GM19395 (cell line): ENCODE results near the gene CORO1C.
"Not testable (repeated sequence)": the region's sequence is repeated elsewhere in the genome, so short reads cannot be mapped to it uniquely, and the experiment has no call there.

Experiments used
- ATAC-seq: cut with Tn5 transposase; IDR thresholded peaks from one replicate; pipeline ENCODE4 v1.9.1; 2021; ENCODE audit warnings: mild to moderate bottlenecking, moderate library complexity; ENCODE audit not compliant: unreplicated experiment

CORO1C gene

DNA sequence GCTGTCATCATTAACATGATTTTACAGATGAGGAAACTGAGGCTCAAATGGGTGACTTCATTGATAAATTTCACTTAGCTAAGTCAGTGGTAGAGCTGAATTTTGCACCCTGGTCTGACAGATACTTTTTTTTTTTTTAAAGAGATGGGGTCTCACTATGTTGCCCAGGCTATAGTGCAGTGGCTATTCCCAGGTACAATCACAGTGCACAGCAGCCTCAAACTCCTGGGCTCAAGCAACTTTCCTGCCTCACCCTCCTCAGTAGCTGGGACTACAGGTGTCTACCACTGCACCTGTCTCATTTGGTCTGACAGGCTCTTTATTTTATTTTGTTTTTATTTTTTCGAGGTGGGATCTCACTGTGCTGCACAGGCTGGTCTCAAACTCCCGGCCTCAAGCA, 24.2 kb upstream of the CORO1C start:
- ATAC-seq = no peak

DNA sequence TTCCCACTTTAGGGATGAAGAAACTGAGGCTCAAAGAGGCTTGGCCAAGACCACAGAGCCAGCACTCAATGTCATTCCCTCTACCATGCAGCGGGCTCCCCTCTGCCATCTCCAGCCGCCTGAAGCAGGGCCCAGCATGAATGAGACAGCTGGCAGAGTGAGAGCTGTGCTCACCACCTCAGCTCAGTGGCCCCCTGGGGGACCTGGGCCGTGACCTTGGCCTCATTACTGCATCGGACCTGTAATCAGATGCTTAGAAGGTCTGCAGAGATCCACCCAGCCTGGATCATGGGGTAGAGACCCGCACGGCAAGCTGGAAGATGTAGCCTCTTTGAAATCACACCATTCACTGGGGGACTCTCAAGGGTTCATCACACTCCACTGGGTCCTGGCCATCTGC, 22.7 kb upstream of the CORO1C start:
- ATAC-seq = no peak

DNA sequence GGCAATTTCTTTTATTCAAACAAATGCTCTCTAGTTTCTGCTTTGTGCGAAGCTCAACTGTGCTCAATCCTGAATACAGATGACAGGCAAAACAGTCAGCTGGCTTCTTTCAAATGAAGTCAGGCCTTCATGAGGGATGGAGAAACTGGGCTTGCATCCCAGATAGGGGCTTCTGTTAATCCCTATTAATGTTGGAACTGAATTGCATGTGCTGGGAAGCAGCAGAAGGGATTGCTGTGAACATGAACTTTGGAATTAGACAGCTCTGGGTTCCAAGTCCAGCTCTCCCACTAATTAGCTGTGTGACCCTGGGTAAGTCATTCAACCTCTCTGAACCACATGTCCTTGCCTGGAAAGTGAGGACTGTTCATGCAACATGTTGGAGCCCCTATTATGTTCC, 21.1 kb upstream of the CORO1C start:
- ATAC-seq = no peak

DNA sequence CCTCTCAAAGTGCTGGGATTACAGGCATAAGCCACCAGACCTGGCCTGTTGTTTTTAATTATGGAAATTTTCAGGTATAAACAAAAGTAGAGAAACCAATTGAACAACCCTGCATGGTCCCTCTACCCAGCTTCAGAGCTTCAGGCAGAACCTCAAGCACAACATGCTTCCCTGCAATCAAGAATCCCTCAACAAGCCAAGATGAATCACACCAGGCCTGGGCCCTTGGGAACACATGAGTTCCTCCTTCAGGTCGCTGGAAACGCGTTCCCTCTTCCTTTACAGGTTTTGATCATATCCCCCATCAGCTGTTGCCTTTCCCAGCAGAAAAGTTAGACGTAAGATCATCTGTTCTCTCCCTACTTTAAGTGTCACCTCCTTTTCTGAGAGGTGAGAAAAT, 20.5 kb upstream of the CORO1C start:
- ATAC-seq = no peak

DNA sequence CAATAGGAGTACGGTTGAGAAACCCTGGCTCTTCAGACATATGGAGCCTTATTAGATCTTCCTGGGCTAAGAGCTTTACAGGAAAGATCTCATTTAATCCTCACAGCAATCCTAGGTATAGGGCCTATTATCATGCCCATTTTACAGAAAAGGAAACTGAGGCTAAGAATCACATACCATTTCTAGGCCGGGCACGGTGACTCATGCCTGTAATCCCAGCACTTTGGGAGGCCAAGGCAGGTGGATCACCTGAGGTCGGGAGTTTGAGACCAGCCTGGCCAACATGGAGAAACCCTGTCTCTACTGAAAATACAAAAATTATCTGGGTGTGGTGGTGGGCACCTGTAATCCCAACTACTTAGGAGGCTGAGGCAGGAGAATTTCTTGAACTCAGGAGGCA, 19.7 kb upstream of the CORO1C start:
- ATAC-seq = not testable (repeated sequence)

DNA sequence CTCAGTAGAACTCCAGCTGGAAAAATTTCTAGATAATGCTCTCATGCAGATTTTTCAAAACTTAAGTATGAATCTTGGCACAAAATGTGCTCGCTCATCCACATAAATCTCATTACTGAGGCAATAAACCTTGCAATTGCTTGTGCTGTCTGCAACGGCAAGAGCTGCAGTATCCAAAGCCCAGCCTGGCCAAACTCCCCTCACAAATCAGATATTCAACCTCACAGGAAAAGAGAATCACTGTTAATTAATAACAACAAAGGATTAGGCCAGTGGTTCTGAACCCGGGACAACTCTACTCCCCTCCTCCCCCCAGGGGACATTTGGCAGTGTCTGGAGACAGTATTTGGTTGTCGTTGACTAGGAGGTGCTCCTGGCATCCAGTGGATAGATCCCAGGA, 19.2 kb upstream of the CORO1C start:
- no peak for ATAC-seq

DNA sequence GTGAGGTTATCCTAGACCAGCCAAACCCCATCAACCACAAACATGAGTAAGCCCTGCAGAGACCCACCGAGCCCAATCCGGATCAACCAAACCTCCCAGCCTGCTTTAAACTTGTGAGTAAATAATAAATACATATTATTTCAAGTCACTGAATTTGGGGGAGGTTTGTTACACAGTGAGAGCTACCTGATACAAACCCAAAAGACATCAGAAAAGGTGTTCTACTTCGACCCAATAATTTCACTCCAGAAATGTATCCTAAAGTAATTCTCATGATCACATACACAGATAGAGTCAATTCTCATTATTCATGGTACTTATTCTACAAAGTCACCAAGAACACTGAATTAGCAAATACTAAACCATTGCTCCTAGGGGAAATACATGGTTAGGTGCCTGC, 16.2 kb upstream of the CORO1C start:
- ATAC-seq = no peak

DNA sequence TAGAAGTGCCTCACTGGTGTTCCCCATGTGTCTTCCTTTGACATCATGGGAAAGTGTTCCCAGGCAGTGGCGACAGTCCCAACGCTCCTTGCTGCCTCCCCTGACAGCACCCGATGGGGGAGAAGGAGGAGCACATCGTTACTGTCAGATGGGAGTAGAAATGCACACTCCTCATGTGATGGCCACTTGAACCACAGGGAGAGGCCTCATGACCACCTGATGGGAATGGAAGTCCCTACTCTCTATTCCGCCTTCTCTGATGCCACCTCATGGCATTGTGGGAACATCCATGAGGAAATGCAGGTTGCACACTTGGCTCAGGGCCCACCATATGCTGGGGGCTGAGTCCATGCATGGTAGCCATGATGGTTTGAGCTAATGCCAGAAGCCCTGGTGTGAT, 14.3 kb upstream of the CORO1C start:
- no peak for ATAC-seq

DNA sequence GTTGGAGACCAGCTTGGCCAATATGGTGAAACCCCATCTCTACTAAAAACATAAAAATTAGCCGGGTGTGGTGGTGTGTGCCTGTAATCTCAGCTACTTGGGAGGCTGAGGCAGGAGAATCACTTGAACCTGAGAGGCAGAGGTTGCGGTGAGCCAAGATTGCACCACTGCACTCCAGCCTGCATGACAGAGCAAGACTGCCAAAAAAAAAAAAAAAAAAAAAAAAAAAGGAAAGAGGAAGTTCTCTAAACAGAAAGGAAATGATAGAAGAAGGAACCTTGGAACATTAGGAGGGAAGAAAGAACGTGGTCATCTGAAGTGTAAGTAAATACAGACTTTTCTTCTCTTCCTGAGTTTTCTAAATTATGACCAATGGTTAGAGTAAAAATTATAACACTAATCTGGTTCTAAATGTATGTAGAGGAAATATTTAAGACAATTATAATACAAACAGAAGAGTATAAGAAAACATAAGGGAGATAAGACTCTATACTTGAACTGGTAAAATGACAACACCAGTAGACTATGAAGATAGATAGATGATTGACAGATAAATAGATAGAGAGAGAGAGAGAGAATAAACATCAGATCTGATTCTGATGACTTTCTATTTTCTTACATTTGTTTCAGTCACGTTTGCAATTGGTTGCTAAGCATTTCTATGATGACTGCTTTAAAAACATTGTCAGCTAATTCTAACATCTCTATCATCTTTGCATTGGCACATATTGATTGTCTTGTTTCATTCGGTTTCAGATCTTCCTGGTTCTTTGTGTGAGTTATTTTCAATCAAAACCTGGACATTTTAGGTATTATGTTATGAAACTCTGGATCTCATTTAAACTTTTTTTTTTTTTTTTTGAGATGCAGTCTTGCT, 12.9 kb upstream of the CORO1C start:
- no peak for ATAC-seq

DNA sequence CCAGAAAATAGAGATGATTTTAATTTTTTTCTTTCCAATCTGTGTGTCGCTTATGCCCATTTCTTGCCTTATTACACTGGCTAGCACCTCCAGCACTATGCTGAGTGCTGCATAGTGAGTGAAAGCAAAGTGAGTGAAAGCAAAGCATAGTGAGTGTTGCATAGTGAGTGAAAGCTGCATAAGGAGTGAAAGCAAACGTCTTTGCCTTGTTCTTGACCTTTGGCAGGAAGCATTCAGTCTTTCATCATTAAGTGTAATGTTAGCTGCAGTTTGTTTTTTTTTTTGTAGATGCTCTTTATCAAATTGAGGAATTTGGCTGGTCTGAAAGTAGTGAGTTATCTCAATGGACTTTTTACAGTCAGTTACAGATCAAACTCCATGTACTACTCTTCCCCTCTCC, 6.9 kb upstream of the CORO1C start:
- ATAC-seq = no peak

DNA sequence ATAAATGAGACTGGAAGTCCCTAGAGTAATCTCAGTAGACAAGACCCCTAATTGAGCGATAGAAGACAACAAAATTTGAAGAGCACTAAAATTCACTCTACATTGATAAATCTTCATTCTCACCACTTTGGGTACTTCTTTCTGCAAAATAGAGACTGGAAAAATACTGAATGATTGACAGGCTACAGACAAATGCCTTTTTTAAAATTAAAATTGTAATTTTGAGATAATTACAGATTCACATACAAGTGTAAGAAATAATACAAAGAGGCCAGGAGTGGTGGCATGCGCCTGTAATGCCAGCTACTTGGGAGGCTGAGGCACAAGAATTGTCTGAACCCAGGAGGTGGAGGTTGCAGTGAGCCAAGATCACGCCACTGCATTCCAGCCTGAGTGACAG, 4.5 kb upstream of the CORO1C start:
- ATAC-seq = no peak

DNA sequence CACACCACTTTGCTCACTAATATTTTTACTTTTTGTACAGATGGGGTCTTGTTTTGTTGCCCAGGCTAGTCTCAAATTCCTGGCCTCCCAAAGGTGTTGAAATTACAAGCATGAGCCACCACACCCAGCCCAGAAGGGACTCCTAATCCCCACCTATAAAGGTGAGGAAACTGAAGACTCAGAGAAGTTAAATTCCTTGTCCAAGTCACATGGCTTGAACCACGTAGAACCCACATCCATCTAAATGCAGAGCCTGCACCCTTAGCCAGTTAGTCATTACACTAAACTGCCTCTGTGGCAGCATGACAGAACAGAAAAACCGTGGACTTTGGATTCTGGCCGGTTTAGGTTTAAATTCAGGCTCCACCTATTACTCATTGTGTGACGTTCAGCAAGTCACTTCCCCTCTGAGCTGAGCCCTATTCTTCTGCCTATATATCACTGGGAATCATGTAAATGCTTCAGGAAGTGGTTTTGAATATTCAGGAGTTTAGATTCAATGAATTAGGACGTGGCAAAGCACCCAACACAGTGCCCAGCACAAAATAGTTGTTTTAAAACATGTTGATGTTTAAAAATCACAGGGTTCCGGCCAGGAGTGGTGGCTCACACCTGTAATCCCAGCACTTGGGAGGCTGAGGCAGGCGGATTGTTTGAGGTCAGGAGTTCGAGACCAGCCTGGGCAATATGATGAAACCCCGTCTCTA, 3.0 kb upstream of the CORO1C start:
- ATAC-seq = no peak

DNA sequence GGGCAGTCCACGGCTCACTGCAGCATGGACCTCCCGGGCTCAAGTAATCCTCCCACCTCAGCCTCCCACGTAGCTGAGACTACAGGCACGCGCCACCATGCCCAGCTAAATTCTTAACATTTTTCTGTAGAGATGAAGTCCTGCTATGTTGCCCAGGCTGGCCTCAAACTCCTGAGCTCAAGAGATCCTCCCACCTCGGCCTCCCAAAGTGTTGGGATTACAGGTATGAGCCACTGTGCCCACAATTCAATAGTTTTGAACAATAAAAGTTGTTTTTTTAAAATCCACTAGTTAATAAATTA, 1.9 kb upstream of the CORO1C start:
- not testable (repeated sequence) for ATAC-seq

DNA sequence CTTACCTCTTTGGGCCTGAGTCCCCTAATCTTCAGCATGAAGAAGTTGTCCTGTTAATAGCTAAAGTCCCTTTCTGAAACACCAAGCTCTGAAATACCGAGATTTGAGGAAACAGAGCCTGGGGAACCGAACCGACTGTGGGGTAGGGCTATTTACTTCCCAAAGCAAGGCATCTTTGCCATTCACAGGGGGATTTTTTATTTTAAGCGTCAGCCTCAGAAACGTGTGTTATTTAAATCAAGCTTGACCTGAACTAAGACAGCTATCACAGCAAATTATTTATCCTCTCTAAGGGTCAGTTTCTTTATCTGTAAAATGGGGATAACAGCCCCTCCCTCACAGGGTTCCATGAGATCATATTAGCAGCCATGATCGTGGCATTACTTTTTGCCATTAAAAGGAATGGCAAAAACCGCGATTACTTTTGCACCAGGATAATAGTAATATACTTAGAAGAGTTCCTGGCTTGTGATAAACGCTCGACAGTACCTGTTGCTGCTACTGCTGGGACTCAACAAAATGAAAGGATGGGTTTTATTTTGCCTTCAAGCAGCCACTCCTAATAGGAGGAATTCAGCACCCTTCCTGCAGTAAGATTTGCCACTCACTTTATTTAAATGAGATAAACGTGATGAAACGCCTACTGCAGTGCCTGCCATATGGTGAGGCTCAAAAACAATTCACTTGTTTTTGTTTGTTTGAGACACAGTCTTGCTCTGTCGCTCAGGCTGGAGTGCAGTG, 1.3 kb upstream of the CORO1C start:
- no peak for ATAC-seq

DNA sequence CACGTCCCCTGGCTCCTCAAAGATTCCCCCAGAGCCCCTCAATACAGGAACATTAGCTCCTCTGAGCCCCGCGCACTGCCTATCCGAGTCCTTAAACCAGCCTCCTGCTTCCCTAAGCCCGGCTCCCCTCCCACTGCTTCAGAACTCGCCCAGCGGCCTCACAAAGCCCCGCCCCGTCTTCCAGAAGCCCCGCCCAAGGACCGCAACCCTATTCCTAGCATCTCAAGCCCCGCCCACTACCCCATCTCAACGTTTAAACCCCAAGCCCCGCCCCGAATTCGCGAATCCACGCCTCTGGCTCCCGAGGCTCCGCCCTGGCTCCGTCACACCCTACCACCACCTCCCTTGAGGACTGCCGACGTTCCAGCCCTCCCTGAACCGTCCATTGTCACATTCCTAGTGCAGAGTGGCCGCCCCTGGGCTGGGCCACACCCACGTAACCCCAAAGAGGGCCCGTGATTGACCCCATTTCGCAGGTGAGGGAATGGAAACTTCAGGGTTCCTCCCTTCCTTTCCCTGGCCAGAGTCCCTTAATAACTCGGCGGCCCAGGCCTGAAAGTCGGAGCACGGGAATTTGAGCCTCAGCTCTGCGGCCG, 646 bp upstream of the CORO1C start:
- peak; percentile 65 for ATAC-seq

DNA sequence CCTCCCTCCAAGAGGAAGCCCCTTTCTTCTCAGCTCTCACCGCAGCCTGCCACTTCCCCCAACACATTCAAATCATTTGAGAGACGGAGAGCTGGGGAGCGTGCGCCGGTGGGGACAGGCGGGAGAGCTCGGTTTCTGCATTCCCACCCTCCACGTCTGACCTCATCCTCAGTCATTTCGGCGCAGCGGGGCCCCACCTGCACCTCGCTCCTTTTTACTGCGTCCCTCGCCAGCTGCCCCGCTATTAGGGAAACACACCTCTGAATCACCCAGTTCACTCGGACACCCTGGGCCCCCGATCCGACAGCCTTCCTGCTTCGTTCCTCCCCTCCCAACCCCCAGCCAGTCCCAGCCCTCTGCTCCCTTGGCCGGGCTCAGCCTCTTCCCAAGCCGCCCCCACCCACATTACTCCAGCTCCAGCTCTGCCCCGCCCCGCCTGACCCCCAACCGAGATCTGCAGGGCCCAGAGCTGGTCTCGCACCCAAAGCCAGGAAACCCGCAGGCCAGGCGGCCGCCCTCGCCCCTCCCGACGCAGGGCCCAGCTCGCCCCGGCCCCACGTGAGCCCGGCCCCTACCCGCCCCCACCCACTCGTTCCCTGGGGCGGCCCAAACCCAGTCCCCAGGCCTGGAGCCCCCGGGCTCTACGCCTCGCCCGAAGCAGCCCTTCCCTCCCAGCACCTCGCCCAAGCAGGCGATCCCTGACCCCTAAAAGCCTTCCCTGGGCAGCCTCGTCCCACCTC, 783 bp downstream of the CORO1C start:
- peak; percentile 19 for ATAC-seq

DNA sequence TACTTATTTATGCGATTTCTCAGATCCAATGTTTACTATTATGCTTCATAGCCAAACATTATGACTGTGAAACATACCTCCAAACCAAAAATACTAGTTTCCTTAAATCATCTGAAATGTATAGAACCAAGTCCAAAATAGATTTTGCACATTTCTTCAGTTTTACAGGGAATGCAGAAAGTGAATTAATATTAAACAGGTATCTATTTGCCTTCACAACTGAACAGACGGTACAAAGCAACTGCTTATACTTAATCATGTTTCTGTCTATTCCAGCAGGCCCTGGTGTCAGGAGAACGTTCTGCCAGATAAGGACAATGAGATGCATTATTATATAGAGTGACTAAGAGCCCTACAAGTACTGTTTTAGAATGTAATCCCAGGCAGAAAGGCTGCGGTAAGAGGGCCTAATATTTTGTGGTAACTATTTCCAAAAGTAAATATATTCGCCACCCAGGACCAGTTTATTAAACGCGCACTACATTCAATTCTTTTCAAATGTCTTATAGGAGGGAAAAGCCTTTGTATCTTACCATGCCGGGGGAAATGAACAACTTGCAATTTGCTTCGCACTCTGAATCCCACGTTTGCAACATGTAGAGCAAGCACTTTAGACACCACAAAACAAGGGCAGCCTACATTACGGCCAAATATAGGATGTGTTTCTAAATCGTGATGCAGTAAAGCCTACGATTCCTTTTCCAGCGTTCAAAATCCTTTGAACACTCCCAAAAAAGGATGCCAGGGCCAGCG, 1.5 kb downstream of the CORO1C start:
- no peak for ATAC-seq

DNA sequence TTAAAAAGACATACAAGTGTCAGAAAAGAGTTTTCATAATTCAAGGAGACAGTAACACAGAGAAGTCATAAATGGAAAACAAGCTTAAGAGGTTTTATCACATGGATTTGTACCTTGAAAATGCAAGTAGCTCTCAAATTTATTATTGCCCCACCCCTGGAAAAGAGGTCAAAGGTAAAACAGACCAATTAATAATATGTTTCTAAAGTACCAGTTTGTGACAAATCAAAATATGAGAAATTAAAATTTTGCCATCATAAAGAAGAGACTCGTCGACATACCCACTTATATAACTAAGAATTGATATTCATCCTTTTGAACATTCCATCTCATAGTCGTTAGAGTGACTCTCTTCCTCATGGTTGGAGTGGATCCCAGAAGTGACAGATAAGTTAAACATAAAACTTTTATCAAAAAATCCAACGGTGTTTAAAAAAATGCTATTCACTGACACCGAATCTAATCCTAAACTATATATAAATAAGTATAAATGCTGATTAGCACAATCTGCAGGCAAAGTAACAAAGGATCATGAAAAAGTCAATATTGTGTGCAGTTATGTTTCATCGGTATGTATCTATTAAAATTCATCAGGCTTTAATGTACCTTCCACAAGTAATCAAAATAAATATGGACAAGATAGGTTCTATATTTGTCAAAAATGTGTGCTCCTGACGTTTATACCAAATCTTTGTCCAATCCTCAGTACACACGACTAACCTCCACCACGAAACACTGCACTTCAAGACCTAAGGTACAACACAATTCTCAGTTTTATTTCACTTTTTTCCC, 2.3 kb downstream of the CORO1C start:
- ATAC-seq = no peak
